H9 (cell line): ENCODE data around the gene PACS1. TPM values are rescaled to one million over a fixed set of nuclear protein-coding genes. Genes with fewer than 3 reads are reported as not detected.

Experiments
- DNase-seq: peaks from one replicate; pipeline ENCODE4 v3.0.0-alpha.2; 2017
- H2AFZ ChIP-seq: one replicate; pipeline ENCODE4 v1.6.1; 2013; ENCODE audit warnings: mild to moderate bottlenecking, low read length, control low read depth, moderate library complexity
- H2AK5ac ChIP-seq: 2 replicates; pipeline ENCODE4 v1.6.1; 2013; ENCODE audit warnings: low read length, control low read depth, mixed read lengths; ENCODE audit not compliant: insufficient read length
- H2BK120ac ChIP-seq: one replicate; pipeline ENCODE4 v1.6.1; 2013; ENCODE audit warnings: low read depth, mild to moderate bottlenecking, low read length, control low read depth, inconsistent platforms; ENCODE audit not compliant: poor library complexity, severe bottlenecking
- H2BK12ac ChIP-seq: 2 replicates; pipeline ENCODE4 v1.6.1; 2013; ENCODE audit warnings: low read length, control low read depth, mixed read lengths, low read depth; ENCODE audit not compliant: insufficient read length
- H2BK15ac ChIP-seq: 2 replicates; pipeline ENCODE4 v1.6.1; 2013; ENCODE audit warnings: low read depth, low read length, control low read depth
- H2BK20ac ChIP-seq: one replicate; pipeline ENCODE4 v1.6.1; 2013; ENCODE audit warnings: low read depth, mild to moderate bottlenecking, low read length, control low read depth, inconsistent platforms; ENCODE audit not compliant: poor library complexity, severe bottlenecking
- H2BK5ac ChIP-seq: 2 replicates; pipeline ENCODE4 v1.6.1; 2013; ENCODE audit warnings: low read length, control low read depth, mixed read lengths; ENCODE audit not compliant: insufficient read length
- H3K14ac ChIP-seq: 2 replicates; pipeline ENCODE4 v1.6.1; 2013; ENCODE audit warnings: low read length, control low read depth; ENCODE audit not compliant: insufficient read depth
- H3K18ac ChIP-seq: 2 replicates; pipeline ENCODE4 v1.6.1; 2013; ENCODE audit warnings: low read depth, mild to moderate bottlenecking, mixed read lengths, low read length, control low read depth; ENCODE audit not compliant: insufficient read length
- H3K23ac ChIP-seq: 2 replicates; pipeline ENCODE4 v1.6.1; 2013; ENCODE audit warnings: low read length, control low read depth, mixed read lengths, low read depth; ENCODE audit not compliant: insufficient read length
- H3K23me2 ChIP-seq: 2 replicates; pipeline ENCODE4 v1.6.1; 2013; ENCODE audit warnings: low read depth, mild to moderate bottlenecking, mixed read lengths, low read length, control low read depth; ENCODE audit not compliant: insufficient read length, poor library complexity, severe bottlenecking
- H3K27ac ChIP-seq: 2 replicates; pipeline ENCODE4 v1.5.1; 2013; ENCODE audit warnings: low read length, control low read depth, mixed read lengths, low read depth; ENCODE audit not compliant: insufficient read length
- H3K27me3 ChIP-seq: 2 replicates; pipeline ENCODE4 v1.6.1; 2013; ENCODE audit warnings: low read length, control low read depth, inconsistent platforms; ENCODE audit not compliant: insufficient read depth
- H3K4ac ChIP-seq: 2 replicates; pipeline ENCODE4 v1.6.1; 2013; ENCODE audit warnings: low read depth, mild to moderate bottlenecking, control low read depth, inconsistent platforms, low read length, moderate library complexity
- H3K4me1 ChIP-seq: 2 replicates; pipeline ENCODE4 v1.6.1; 2013; ENCODE audit warnings: low read length, control low read depth, inconsistent platforms; ENCODE audit not compliant: insufficient read depth
- H3K4me2 ChIP-seq: 2 replicates; pipeline ENCODE4 v1.6.1; 2013; ENCODE audit warnings: low read length, control low read depth, mixed read lengths; ENCODE audit not compliant: insufficient read length, insufficient read depth
- H3K56ac ChIP-seq: 2 replicates; pipeline ENCODE4 v1.6.1; 2013; ENCODE audit warnings: low read depth, mild to moderate bottlenecking, mixed read lengths, low read length, control low read depth; ENCODE audit not compliant: insufficient read length
- H3K79me1 ChIP-seq: 2 replicates; pipeline ENCODE4 v1.6.1; 2013; ENCODE audit warnings: low read depth, mild to moderate bottlenecking, moderate library complexity, low read length, control low read depth, inconsistent platforms; ENCODE audit not compliant: insufficient read depth, poor library complexity, severe bottlenecking
- H3K79me2 ChIP-seq: 2 replicates; pipeline ENCODE4 v1.6.1; 2013; ENCODE audit warnings: low read length, control low read depth, inconsistent platforms; ENCODE audit not compliant: insufficient read depth
- H3K9ac ChIP-seq: 2 replicates; pipeline ENCODE4 v1.6.1; 2013; ENCODE audit warnings: low read length, control low read depth, mixed read lengths; ENCODE audit not compliant: insufficient read length; ENCODE audit errors: extremely low read depth
- H3K9me3 ChIP-seq: one replicate; pipeline ENCODE4 v1.6.1; 2013; ENCODE audit warnings: low read depth, low read length, inconsistent platforms; ENCODE audit not compliant: control insufficient read depth
- H3T11ph ChIP-seq: one replicate; pipeline ENCODE4 v1.6.1; 2013; ENCODE audit warnings: mild to moderate bottlenecking, low read length, control low read depth, inconsistent platforms
- H4K20me1 ChIP-seq: one replicate; pipeline ENCODE4 v1.6.1; 2013; ENCODE audit not compliant: control insufficient read depth, insufficient read length, insufficient read depth
- H4K5ac ChIP-seq: 2 replicates; pipeline ENCODE4 v1.6.1; 2013; ENCODE audit warnings: low read depth, mild to moderate bottlenecking, mixed read lengths, low read length, control low read depth; ENCODE audit not compliant: insufficient read length
- H4K8ac ChIP-seq: replicated peaks from 2 replicates; pipeline ENCODE4 v1.6.1; 2013; ENCODE audit warnings: low read length, control low read depth, mixed read lengths, low read depth; ENCODE audit not compliant: insufficient read length
- H4K91ac ChIP-seq: 2 replicates; pipeline ENCODE4 v1.6.1; 2013; ENCODE audit warnings: low read depth, mild to moderate bottlenecking, moderate library complexity, mixed read lengths, low read length, control low read depth; ENCODE audit not compliant: insufficient read length
- H3K27ac Mint-ChIP-seq, 3 experiments: 2 replicates in 2 of 3; 3 replicates in 1 of 3; pipeline ENCODE4 v1.8.0; 2020 to 2021; ENCODE audit warnings: mixed read lengths in 3 of 3, mild to moderate bottlenecking in 1 of 3, moderate library complexity in 1 of 3
- H3K27me3 Mint-ChIP-seq: 2 replicates; pipeline ENCODE4 v1.8.0; 2021; ENCODE audit warnings: low read depth, mild to moderate bottlenecking, moderate library complexity, mixed read lengths
- H3K36me3 Mint-ChIP-seq, 3 experiments: 2 replicates in 2 of 3; 3 replicates in 1 of 3; pipeline ENCODE4 v1.8.0; 2020 to 2021; ENCODE audit warnings: low read depth in 3 of 3, mixed read lengths in 3 of 3; ENCODE audit not compliant: insufficient read depth in 1 of 3
- H3K4me1 Mint-ChIP-seq, 2 experiments: 2 replicates each; pipeline ENCODE4 v1.8.0; 2020; ENCODE audit warnings: mixed read lengths in 2 of 2
- H3K4me3 Mint-ChIP-seq, 2 experiments: 2 replicates in 1 of 2; 3 replicates in 1 of 2; pipeline ENCODE4 v1.8.0; 2020 to 2021; ENCODE audit warnings: mild to moderate bottlenecking in 2 of 2, mixed read lengths in 2 of 2, moderate library complexity in 1 of 2
- H3K9me3 Mint-ChIP-seq, 2 experiments: 2 replicates in 1 of 2; 3 replicates in 1 of 2; pipeline ENCODE4 v1.8.0; 2020; ENCODE audit warnings: mild to moderate bottlenecking in 2 of 2, mixed read lengths in 2 of 2, moderate library complexity in 1 of 2
- CTCF ChIP-seq: fragments of 200-600 bp; sonication (generic); conservative IDR thresholded peaks from 3 replicates; pipeline ENCODE4 v1.8.0; 2021; ENCODE audit warnings: antibody characterized with exemption, mild to moderate bottlenecking
- WGBS: extraction: QIAGEN DNeasy Blood & Tissue Kit; methylation state at CpG from one replicate; pipeline ENCODE4 v1.1.7; 2013; ENCODE audit warnings: missing lambda C conversion rate, low lambda C conversion rate, mixed read lengths; ENCODE audit not compliant: insufficient read length; ENCODE audit errors: extremely low coverage; 5-methylcytosine and 5-hydroxymethylcytosine counted together
- total RNA-seq: library from RNA; stranded (reverse); gene quantifications from 2 replicates; pipeline ENCODE4 v1.2.1, GENCODE V29; 2021

The PACS1 gene
- total RNA-seq, 1 experiment from 2014 or later, result 35.5 TPM

DNA sequence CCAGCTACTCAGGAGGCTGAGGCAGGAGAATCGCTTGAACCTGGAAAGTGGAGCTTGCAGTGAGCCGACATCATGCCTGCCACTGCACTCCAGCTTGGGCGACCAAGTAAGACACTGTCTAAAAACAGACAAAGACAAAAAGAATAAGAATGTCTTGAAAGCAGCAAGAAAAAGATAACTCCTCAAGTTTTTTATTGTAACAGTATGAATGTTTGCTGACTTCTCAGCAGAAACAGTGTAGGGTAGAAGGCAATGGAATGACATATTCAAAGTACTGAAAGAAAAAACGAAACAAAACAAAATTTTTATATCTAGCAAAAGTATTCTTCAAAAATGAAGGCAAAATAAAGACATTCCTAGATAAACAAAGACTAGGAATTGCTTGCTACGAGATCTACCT lies 76.9 kb downstream of the PACS1 start:
- no peak overlapping the region for H3T11ph ChIP-seq
- peaks cover 7 to 11% of the 10 kb centered on the region in 2 experiments for H3K4me1 Mint-ChIP-seq
- H3K9me3 Mint-ChIP-seq, result peaks cover 0 to 6% of the 10 kb centered on the region in 2 experiments; a peak in 2 of 5 replicates
- no peaks in the 10 kb centered on the region for H3K23me2 ChIP-seq
- TF ChIP-seq CTCF, result no peak
- H2AK5ac ChIP-seq, result no peak overlapping the region
- WGBS, result no CpG with 5 or more reads among the region's 5 CpGs
- H4K8ac ChIP-seq, result no peak overlapping the region
- no peaks in the 10 kb centered on the region for H3K27me3 Mint-ChIP-seq
- H3K18ac ChIP-seq, result no peak overlapping the region
- no peak overlapping the region for H2BK20ac ChIP-seq
- no peak overlapping the region for H3K9ac ChIP-seq
- no peak overlapping the region for H3K27ac Mint-ChIP-seq
- no peak overlapping the region for H3K14ac ChIP-seq
- H3K27me3 ChIP-seq, result no peaks in the 10 kb centered on the region
- no peak overlapping the region for H4K91ac ChIP-seq
- no peak overlapping the region for H2BK15ac ChIP-seq
- no peaks in the 10 kb centered on the region for H3K79me2 ChIP-seq
- H3K4me3 Mint-ChIP-seq, result no peak overlapping the region
- no peak overlapping the region for H2BK5ac ChIP-seq
- H3K56ac ChIP-seq, result no peak overlapping the region
- no peak overlapping the region for H3K23ac ChIP-seq
- no peak overlapping the region for H2BK12ac ChIP-seq
- H3K9me3 ChIP-seq, result no peaks in the 10 kb centered on the region
- H3K79me1 ChIP-seq, result peaks cover 2% of the 10 kb centered on the region
- no peak for DNase-seq
- no peak overlapping the region for H2AFZ ChIP-seq
- no peak overlapping the region for H3K27ac ChIP-seq
- no peak overlapping the region for H3K4ac ChIP-seq
- H3K36me3 Mint-ChIP-seq, result peaks cover 0 to 4% (median 0%) of the 10 kb centered on the region in 3 experiments; a peak in 1 of 7 replicates
- H4K20me1 ChIP-seq, result no peaks in the 10 kb centered on the region
- no peaks in the 10 kb centered on the region for H3K4me1 ChIP-seq
- H2BK120ac ChIP-seq, result no peak overlapping the region
- H4K5ac ChIP-seq, result no peak overlapping the region
- no peak overlapping the region for H3K4me2 ChIP-seq
